ENCODE measurements around the gene CDNF.

- TF ChIP-seq EZH2 (IDR thresholded peaks at IDR 0.05; ENCODE audit: borderline replicate concordance, control insufficient read depth, low read depth, low read length) (no peak), CREB1 (IDR thresholded peaks at IDR 0.05; ENCODE audit: low read depth) (no peak)
Measured at GRCh38 chr10:14823966-14824365, 13.9 kb downstream of the CDNF start.
